NCI-H1105 (cell line): ENCODE results near the gene PLCG2.
"Not testable (repeated sequence)": the region's sequence is repeated elsewhere in the genome, so short reads cannot be mapped to it uniquely, and the experiment has no call there.

ENCODE experiments used
- DNase-seq: peaks from one replicate; lab custom pipeline; 2025; lab: John Stamatoyannopoulos, UW

The PLCG2 gene

GRCh38 chr16:82004601-82005000 is 225.5 kb downstream of the PLCG2 start:
- DNase-seq: no peak

- DNase-seq: no peak
Observed at GRCh38 chr16:82005027-82005830, 226.1 kb downstream of the PLCG2 start.

GRCh38 chr16:82006036-82006435 is 226.9 kb downstream of the PLCG2 start:
- no peak for DNase-seq

DNA sequence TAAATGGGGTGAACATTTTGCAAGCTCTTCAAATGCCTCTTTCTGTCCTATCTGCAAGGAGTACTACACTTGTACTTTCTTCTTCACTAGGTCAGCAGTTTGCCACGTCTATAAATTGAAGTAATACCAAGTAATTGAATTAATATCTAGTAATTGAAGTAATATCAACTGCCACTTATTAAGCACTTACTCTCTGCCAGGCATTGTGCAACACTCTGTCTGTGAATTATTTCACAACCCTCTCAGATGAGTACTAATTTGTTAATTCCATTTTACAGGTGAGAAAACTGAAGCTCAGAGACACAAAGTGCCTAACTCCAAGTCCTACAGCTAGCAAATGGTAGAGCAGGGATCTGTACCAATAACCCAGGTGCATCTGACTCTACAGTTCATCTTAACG is 228.1 kb downstream of the PLCG2 start:
- no peak for DNase-seq

DNA sequence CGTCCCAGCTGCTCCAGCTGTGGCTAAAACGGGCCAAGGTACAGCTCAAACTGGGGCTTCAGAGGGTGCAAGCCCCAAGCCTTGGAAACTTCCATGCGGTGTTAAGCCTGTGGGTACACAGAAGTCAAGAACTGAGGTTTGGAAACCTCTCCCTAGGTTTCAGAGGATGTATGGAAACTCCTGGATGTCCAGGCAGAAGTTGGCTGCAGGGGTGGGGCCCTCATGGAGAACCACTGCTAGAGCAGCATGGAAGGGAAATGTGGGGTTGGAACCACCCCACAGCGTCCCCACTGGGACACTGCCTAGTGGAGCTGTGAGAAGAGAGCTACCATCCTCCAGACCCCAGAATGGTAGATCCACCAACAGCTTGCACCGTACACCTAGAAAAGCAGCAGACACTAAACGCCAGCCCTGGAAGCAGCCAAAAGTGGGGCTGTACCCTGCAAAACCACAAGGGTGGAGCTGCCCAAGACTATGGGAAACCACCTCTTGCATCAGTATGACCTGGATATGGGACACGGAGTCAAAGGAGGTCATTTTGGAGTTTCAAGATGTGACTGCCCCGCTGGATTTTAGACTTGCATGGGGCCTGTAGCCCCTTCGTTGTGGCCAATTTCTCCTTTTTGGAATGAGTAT is 230.0 kb downstream of the PLCG2 start:
- DNase-seq: no peak

DNA sequence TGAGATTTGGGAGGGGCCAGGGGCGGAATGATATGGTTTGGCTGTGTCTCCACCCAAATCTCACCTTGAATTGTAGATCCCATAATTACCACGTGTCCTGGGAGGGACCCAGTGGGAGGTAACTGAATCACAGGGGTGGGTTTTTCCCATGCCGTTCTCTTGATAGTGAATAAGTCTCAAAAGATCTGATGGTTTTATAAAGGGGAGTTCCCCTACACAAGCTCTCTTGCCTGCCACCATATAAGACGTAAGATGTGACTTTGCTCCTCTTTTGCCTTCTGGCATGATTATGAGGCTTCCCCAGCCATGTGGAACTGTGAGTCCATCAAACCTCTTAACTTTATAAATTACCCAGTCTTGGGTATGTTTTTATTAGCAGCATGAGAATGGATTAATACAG is 230.7 kb downstream of the PLCG2 start:
- not testable (repeated sequence) for DNase-seq

GRCh38 chr16:82010649-82011048 is 231.6 kb downstream of the PLCG2 start:
- no peak for DNase-seq

DNA sequence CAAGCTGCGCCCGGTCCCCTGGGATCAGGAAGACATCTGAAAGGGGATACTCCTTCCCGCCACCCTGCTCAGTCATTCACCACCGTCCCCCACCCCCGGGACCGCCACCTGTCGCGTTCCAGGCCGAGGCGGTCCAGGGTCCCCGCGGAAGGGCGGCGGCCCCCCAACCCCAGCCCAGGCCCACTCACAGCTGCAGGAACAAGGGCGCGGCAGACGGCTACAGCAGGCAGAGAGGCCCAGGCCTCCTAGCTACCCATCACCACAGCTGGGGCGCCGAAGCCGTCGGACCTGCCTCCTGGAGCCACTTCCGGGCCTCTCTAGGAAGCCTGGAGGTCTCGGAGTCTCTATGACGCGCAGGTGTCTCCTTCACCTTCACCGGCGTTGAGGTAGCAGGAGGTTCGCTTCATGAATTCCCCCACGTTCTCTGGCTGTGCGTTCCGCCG is 232.1 kb downstream of the PLCG2 start, which contains the start of gene SDR42E1:
Gene SDR42E1 (minus strand): TSS at position 272 of the 443 bp plus-strand sequence. CDS start 10,612 bp downstream, outside the sequence.
- peak; percentile 60 for DNase-seq
